H1 (cell line): Measurements from ENCODE around the gene ENTREP3. TPM values are rescaled to one million over a fixed set of nuclear protein-coding genes. Genes with fewer than 3 reads are reported as not detected.
"Not testable (repeated sequence)": the region's sequence is repeated elsewhere in the genome, so short reads cannot be mapped to it uniquely, and the experiment has no call there.

Source experiments
- CTCF ChIA-PET: fragments of 300-600 bp; sonication (Branson Sonifier 250); formaldehyde crosslinking; loops from one replicate; lab custom pipeline; 2021; ENCODE audit not compliant: partially characterized antibody; lab: Charles Lee
- POLR2A ChIA-PET: fragments of 300-600 bp; sonication (Branson Sonifier 250); formaldehyde crosslinking; loops from one replicate; lab custom pipeline; 2021; ENCODE audit warnings: inconsistent platforms; ENCODE audit not compliant: partially characterized antibody; lab: Charles Lee
- DNase-seq, 2 experiments: peaks; one replicate each; pipeline versions ENCODE4 v3.0.0 to v3.0.0-alpha.2; 2010 to 2022; ENCODE audit warnings: low spot score in 2 of 2, low read depth in 1 of 2, mixed read lengths in 1 of 2
- FAIRE-seq: peaks from 2 replicates; lab custom pipeline; 2011; peaks lifted over from hg19 to GRCh38; lab: Jason Lieb, UNC
- H2AFZ ChIP-seq: 2 replicates; pipeline ENCODE4 v1.8.1; 2012; ENCODE audit warnings: low read length, inconsistent platforms
- H2AK5ac ChIP-seq: 2 replicates; pipeline ENCODE4 v1.6.1; 2013; ENCODE audit warnings: low read depth, low read length
- H2BK120ac ChIP-seq: replicated peaks from 2 replicates; pipeline ENCODE3; 2013; ENCODE audit warnings: low read depth, low read length, inconsistent platforms
- H2BK12ac ChIP-seq: 2 replicates; pipeline ENCODE4 v1.6.1; 2013; ENCODE audit warnings: low read depth, low read length
- H2BK15ac ChIP-seq: 2 replicates; pipeline ENCODE4 v1.6.1; 2013; ENCODE audit warnings: low read length
- H2BK20ac ChIP-seq: 2 replicates; pipeline ENCODE4 v1.6.1; 2013; ENCODE audit warnings: low read length
- H2BK5ac ChIP-seq: 2 replicates; pipeline ENCODE4 v1.6.1; 2013; ENCODE audit warnings: low read depth, low read length
- H3K14ac ChIP-seq: 2 replicates; pipeline ENCODE4 v1.6.1; 2013; ENCODE audit warnings: inconsistent platforms; ENCODE audit not compliant: insufficient read length
- H3K18ac ChIP-seq: 2 replicates; pipeline ENCODE4 v1.6.1; 2013; ENCODE audit warnings: low read length; ENCODE audit errors: extremely low read depth
- H3K23ac ChIP-seq: 2 replicates; pipeline ENCODE4 v1.6.1; 2013; ENCODE audit warnings: inconsistent platforms; ENCODE audit not compliant: insufficient read length
- H3K23me2 ChIP-seq: 2 replicates; pipeline ENCODE4 v1.6.1; 2013; ENCODE audit warnings: low read depth, low read length
- H3K27ac ChIP-seq: 2 replicates; pipeline ENCODE4 v1.6.1; 2011; ENCODE audit warnings: low read depth, low read length, inconsistent platforms
- H3K27me3 ChIP-seq, 4 experiments: replicated peaks in 1 of 4; 1 replicate in 1 of 4; 2 replicates in 3 of 4; pipeline versions ENCODE4 v1.6.1 to v1.8.1; 2011 to 2013; ENCODE audit warnings: low read length in 3 of 4, mild to moderate bottlenecking in 3 of 4, inconsistent platforms in 2 of 4, mixed read lengths in 2 of 4, moderate library complexity in 1 of 4; ENCODE audit not compliant: control insufficient read depth in 3 of 4, insufficient read depth in 3 of 4; ENCODE audit errors: extremely low read depth in 1 of 4
- H3K36me3 ChIP-seq, 4 experiments: 2 replicates each; pipeline versions ENCODE4 v1.6.1 to v1.8.1; 2011 to 2013; ENCODE audit warnings: mild to moderate bottlenecking in 4 of 4, low read length in 3 of 4, moderate library complexity in 2 of 4, control low read depth in 1 of 4, inconsistent platforms in 1 of 4; ENCODE audit not compliant: insufficient read depth in 4 of 4, control insufficient read depth in 2 of 4
- H3K4ac ChIP-seq: replicated peaks from 2 replicates; pipeline ENCODE3; 2013; ENCODE audit warnings: low read length, low read depth, mixed read lengths, inconsistent platforms; ENCODE audit not compliant: insufficient read length
- H3K4me1 ChIP-seq, 4 experiments: replicated peaks in 1 of 4; 1 replicate in 1 of 4; 2 replicates in 3 of 4; pipeline versions ENCODE4 v1.6.1 to v1.8.1; 2011 to 2013; ENCODE audit warnings: low read length in 3 of 4, inconsistent platforms in 2 of 4, mixed read lengths in 1 of 4; ENCODE audit not compliant: insufficient read depth in 4 of 4, control insufficient read depth in 3 of 4
- H3K4me2 ChIP-seq, 2 experiments: 2 replicates each; pipeline versions ENCODE4 v1.6.1 to v1.8.1; 2011 to 2013; ENCODE audit warnings: low read depth in 2 of 2, low read length in 2 of 2, control low read depth in 1 of 2, inconsistent platforms in 1 of 2, mild to moderate bottlenecking in 1 of 2; ENCODE audit not compliant: insufficient read depth in 1 of 2
- H3K4me3 ChIP-seq, 4 experiments: fragments of 200-600, 300-600 bp in 1 of 4; sonication (generic), shearing (Covaris generic), sonication (Bioruptor Twin) in 1 of 4; 2 replicates each; pipeline versions ENCODE4 v1.5.1 to v1.8.1; 2011 to 2016; ENCODE audit warnings: low read length in 4 of 4, low read depth in 3 of 4, control low read depth in 2 of 4, inconsistent platforms in 2 of 4, mild to moderate bottlenecking in 2 of 4, mixed read lengths in 1 of 4, moderate library complexity in 1 of 4; ENCODE audit not compliant: insufficient read depth in 2 of 4; ENCODE audit errors: extremely low read depth in 1 of 4
- H3K56ac ChIP-seq: replicated peaks from 2 replicates; pipeline ENCODE3; 2013; ENCODE audit warnings: low read depth, mild to moderate bottlenecking, mixed read lengths, low read length, inconsistent platforms; ENCODE audit not compliant: insufficient read length
- H3K79me1 ChIP-seq: 2 replicates; pipeline ENCODE4 v1.6.1; 2013; ENCODE audit warnings: low read depth, low read length, control low read depth
- H3K79me2 ChIP-seq, 2 experiments: 2 replicates each; pipeline versions ENCODE4 v1.6.1 to v1.8.1; 2012 to 2013; ENCODE audit warnings: low read length in 2 of 2, mild to moderate bottlenecking in 2 of 2, inconsistent platforms in 1 of 2; ENCODE audit not compliant: insufficient read depth in 2 of 2, control insufficient read depth in 1 of 2
- H3K9ac ChIP-seq, 4 experiments: replicated peaks in 1 of 4; 1 replicate in 1 of 4; 2 replicates in 3 of 4; pipeline versions ENCODE4 v1.6.1 to v1.8.1; 2011 to 2013; ENCODE audit warnings: low read depth in 3 of 4, low read length in 3 of 4, control low read depth in 2 of 4, mild to moderate bottlenecking in 2 of 4, moderate library complexity in 2 of 4, inconsistent platforms in 1 of 4; ENCODE audit errors: extremely low read depth in 1 of 4
- H3K9me3 ChIP-seq, 2 experiments: 2 replicates each; pipeline versions ENCODE4 v1.6.1 to v1.8.1; 2012 to 2013; ENCODE audit warnings: mild to moderate bottlenecking in 2 of 2, moderate library complexity in 2 of 2, control low read depth in 1 of 2, inconsistent platforms in 1 of 2, low read depth in 1 of 2, low read length in 1 of 2, mixed read lengths in 1 of 2; ENCODE audit not compliant: insufficient read depth in 2 of 2
- H4K20me1 ChIP-seq, 2 experiments: replicated peaks in 1 of 2; 2 replicates each; pipeline versions ENCODE3 to v1.8.1; 2011 to 2013; ENCODE audit warnings: inconsistent platforms in 2 of 2, low read length in 2 of 2, mild to moderate bottlenecking in 1 of 2; ENCODE audit not compliant: insufficient read depth in 2 of 2, control insufficient read depth in 1 of 2
- H4K5ac ChIP-seq: 2 replicates; pipeline ENCODE4 v1.6.1; 2013; ENCODE audit warnings: low read length, low read depth, mixed read lengths, inconsistent platforms; ENCODE audit not compliant: insufficient read length
- H4K8ac ChIP-seq: 2 replicates; pipeline ENCODE4 v1.8.0; 2013; ENCODE audit warnings: mild to moderate bottlenecking, moderate library complexity, low read length, inconsistent platforms; ENCODE audit not compliant: insufficient read depth; ENCODE audit errors: extremely low read depth
- H4K91ac ChIP-seq: replicated peaks from 2 replicates; pipeline ENCODE3; 2013; ENCODE audit warnings: low read length, mixed read lengths, inconsistent platforms; ENCODE audit not compliant: insufficient read length
- WGBS, 2 experiments: shearing (Covaris generic) in 1 of 2; methylation state at CpG; one replicate each; pipeline versions ENCODE4 v1.1.6 to v1.1.7; 2013 to 2015; ENCODE audit warnings: low lambda C conversion rate in 2 of 2, mixed read lengths in 2 of 2, inconsistent platforms in 1 of 2, low coverage in 1 of 2, missing lambda C conversion rate in 1 of 2; ENCODE audit not compliant: insufficient replicate concordance in 2 of 2, insufficient coverage in 1 of 2, insufficient read length in 1 of 2; ENCODE audit errors: extremely low coverage in 1 of 2, missing lambda C conversion rate in 1 of 2; 5-methylcytosine and 5-hydroxymethylcytosine counted together
- polyA plus RNA-seq, 7 experiments: library from polyadenylated mRNA; depleted of rRNA in 3 of 7; stranded (reverse) in 5 of 7; unstranded in 2 of 7; fragments of >200 nt in 5 of 7; fragments of 200-250 nt in 2 of 7; gene quantifications; 1 replicate in 5 of 7; 2 replicates in 1 of 7; 4 replicates in 1 of 7; pipeline versions ENCODE4 v1.2.1 to v1.2.3, GENCODE V29; 2011 to 2013; ENCODE audit warnings: missing spikeins in 2 of 7, mixed read lengths in 2 of 7
- total RNA-seq: library from RNA; stranded (reverse); fragmentation: NEBNext Ultra II Directional; extraction: Animal tissue kit (Norgen Biotek cat#: 25700); gene quantifications from 2 replicates; pipeline ENCODE4 v1.2.1, GENCODE V29; 2021

The ENTREP3 gene
- total and polyA plus RNA-seq, 2 of the 8 experiments (the other 6 are each of a cell fraction or from before 2014, with no cell fraction given), result 22.8 to 52.2 TPM

- not testable (repeated sequence) for H2AFZ ChIP-seq, H3K9ac ChIP-seq
Measured at GRCh38 chr1:155232001-155232978, 23.0 kb downstream of the ENTREP3 start.

More at GRCh38 chr1:155232001-155232978, 23.0 kb downstream of the ENTREP3 start:
- H3K23ac ChIP-seq, H3K4me1 ChIP-seq, H4K20me1 ChIP-seq, H2BK20ac ChIP-seq, FAIRE-seq, H3K79me2 ChIP-seq, H2BK120ac ChIP-seq, H3K23me2 ChIP-seq, H3K4me3 ChIP-seq, H3K36me3 ChIP-seq, H3K56ac ChIP-seq, H3K18ac ChIP-seq, H4K91ac ChIP-seq, H3K27ac ChIP-seq, DNase-seq, H3K79me1 ChIP-seq, H3K27me3 ChIP-seq, H2BK12ac ChIP-seq, H4K5ac ChIP-seq, H2AK5ac ChIP-seq, H3K14ac ChIP-seq, H2BK5ac ChIP-seq, H3K4me2 ChIP-seq, H3K9me3 ChIP-seq, H3K4ac ChIP-seq, H4K8ac ChIP-seq, H2BK15ac ChIP-seq: not testable (repeated sequence)
- WGBS, 2 experiments, result 85% methylated on average over 11 of the region's 13 CpGs; no CpG with 5 or more reads in 1 of the 2 experiments
- POLR2A ChIA-PET, result interaction anchor here (1.1 to 1.2 kb wide), 3 partner anchors 10 to 25 kb away, joined by 3 to 4 read pairs (median 3); partner anchors contain the start of gene MTX1
- CTCF ChIA-PET, result interaction anchor here (1.9 kb wide), 1 partner anchor 17 kb away, joined by 7 read pairs; no protein-coding TSS in a partner anchor
